Body of pancreas (tissue), 4 donors: ENCODE results near the gene ATE1. TPM values are rescaled to one million over a fixed set of nuclear protein-coding genes. Genes with fewer than 3 reads are reported as not detected.

ENCODE experiments used
- ATAC-seq: fragments of 150-250 bp; one replicate; pipeline ENCODE4 v1.9.1; 2016
- DNase-seq, 4 donors: peaks; one replicate each; pipeline ENCODE4 v3.0.0-alpha.2; 2019
- H3K27ac ChIP-seq, 4 donors: fragments of 200-600 bp; sonication (generic); 1 replicate in 3 of 4; 2 replicates in 1 of 4; pipeline versions ENCODE4 v1.5.1 to v1.6.1; 2016 to 2019; ENCODE audit warnings: mild to moderate bottlenecking in 1 of 4, mixed read lengths in 1 of 4, moderate library complexity in 1 of 4
- H3K27me3 ChIP-seq, 2 donors: fragments of 200-600 bp; sonication (generic); one replicate each; pipeline ENCODE4 v1.6.0; 2016; ENCODE audit warnings: mild to moderate bottlenecking in 1 of 2
- H3K36me3 ChIP-seq, 2 donors: fragments of 200-600 bp; sonication (generic); replicated peaks in 1 of 2; 2 replicates each; pipeline ENCODE4 v1.5.1; 2016; ENCODE audit warnings: low read depth in 2 of 2; ENCODE audit not compliant: insufficient read depth in 1 of 2
- H3K4me1 ChIP-seq: fragments of 200-600 bp; sonication (generic); one replicate; pipeline ENCODE4 v1.6.0; 2016
- H3K4me3 ChIP-seq, 2 donors: fragments of 200-600 bp; sonication (generic); 1 replicate in 1 of 2; 2 replicates in 1 of 2; pipeline ENCODE4 v1.5.1; 2016 to 2019
- H3K9me3 ChIP-seq, 3 donors: fragments of 200-600 bp; sonication (generic); 1 replicate in 2 of 3; 2 replicates in 1 of 3; pipeline ENCODE4 v1.5.1; 2016
- CTCF ChIP-seq, 7 experiments: fragments of 450-650 bp in 4 of 7; fragments of 200-600 bp in 3 of 7; sonication (generic) in 3 of 7; IDR thresholded peaks; one replicate each; pipeline ENCODE4 v1.5.1; 2016 to 2019; ENCODE audit warnings: antibody characterized with exemption in 7 of 7
- POLR2A ChIP-seq, 3 donors: fragments of 450-650 bp; IDR thresholded peaks; one replicate each; pipeline ENCODE4 v1.6.1; 2016; ENCODE audit warnings: antibody characterized with exemption in 3 of 3, mild to moderate bottlenecking in 2 of 3
- WGBS, 2 donors: methylation state at CpG; one replicate each; pipeline ENCODE4 v1.1.5; 2017; 5-methylcytosine and 5-hydroxymethylcytosine counted together
- intact Hi-C: fragments of 100-400 bp; cut with DNase I; formaldehyde crosslinking; loops from one replicate; pipeline ENCODE4 v1.15.1; 2023
- total RNA-seq, 2 donors: library from RNA; depleted of rRNA; stranded (reverse); fragments of >200 nt; gene quantifications; one replicate each; pipeline ENCODE4 v1.1.0, GENCODE V29; 2016

The ATE1 gene
- total RNA-seq, 2 donors from 2014 or later = 15.0 to 19.8 TPM

GRCh38 chr10:121732172-121732571 is 195.7 kb downstream of the ATE1 start:
- Histone ChIP-seq H3K4me1 (peaks cover 4% of the 10 kb centered on the region), H3K9me3 (no peaks in the 10 kb centered on the region), H3K27ac (no peak overlapping the region), H3K36me3 (no peaks in the 10 kb centered on the region), H3K27me3 (no peaks in the 10 kb centered on the region), H3K4me3 (no peak overlapping the region)
- 57 to 66% methylated on average over 3 of the region's 3 CpGs for WGBS, 2 donors
- TF ChIP-seq CTCF (IDR thresholded peaks at IDR 0.05) (no peak), POLR2A (IDR thresholded peaks at IDR 0.05) (no peak)
- intact Hi-C loops = loop anchor here (5.0 kb wide), 1 partner anchor 790 kb away; no protein-coding TSS in a partner anchor
- ATAC-seq (no peak), DNase-seq (no peak)

GRCh38 chr10:121724282-121724681 is 203.5 kb downstream of the ATE1 start:
- Histone ChIP-seq H3K9me3 (no peaks in the 10 kb centered on the region), H3K36me3 (no peaks in the 10 kb centered on the region), H3K27ac (no peak overlapping the region), H3K4me1 (no peaks in the 10 kb centered on the region), H3K4me3 (no peak overlapping the region), H3K27me3 (no peaks in the 10 kb centered on the region)
- no peak for ATAC-seq
- intact Hi-C loops = no loop called here
- TF ChIP-seq CTCF (IDR thresholded peaks at IDR 0.05) (no peak), POLR2A (IDR thresholded peaks at IDR 0.05) (no peak)
- DNase-seq = no peak

- Histone ChIP-seq H3K36me3 (no peaks in the 10 kb centered on the region), H3K27me3 (no peaks in the 10 kb centered on the region), H3K9me3 (no peaks in the 10 kb centered on the region), H3K4me1 (no peaks in the 10 kb centered on the region), H3K27ac (no peak overlapping the region), H3K4me3 (no peak overlapping the region)
- TF ChIP-seq CTCF (IDR thresholded peaks at IDR 0.05) = no peak
- TF ChIP-seq POLR2A (IDR thresholded peaks at IDR 0.05) = no peak
- 68 to 74% methylated on average over 3 of the region's 3 CpGs for WGBS, 2 donors
- intact Hi-C loops = no loop called here
- no peak for ATAC-seq
- no peak for DNase-seq
Observed at GRCh38 chr10:121722665-121723064, 205.2 kb downstream of the ATE1 start.

- TF ChIP-seq POLR2A (IDR thresholded peaks at IDR 0.05) = no peak
- no peak for TF ChIP-seq CTCF (IDR thresholded peaks at IDR 0.05)
- ATAC-seq (no peak), DNase-seq (no peak)
- Histone ChIP-seq H3K4me1 (no peaks in the 10 kb centered on the region), H3K27ac (no peak overlapping the region), H3K9me3 (no peaks in the 10 kb centered on the region), H3K4me3 (no peak overlapping the region), H3K27me3 (no peaks in the 10 kb centered on the region), H3K36me3 (no peaks in the 10 kb centered on the region)
- 82 to 85% methylated on average over 4 of the region's 4 CpGs for WGBS, 2 donors
- intact Hi-C loops = no loop called here
Observed at GRCh38 chr10:121721257-121721656, 206.6 kb downstream of the ATE1 start.

GRCh38 chr10:121715969-121716368 is 211.9 kb downstream of the ATE1 start:
- ATAC-seq (no peak), DNase-seq (no peak)
- H3K4me3 ChIP-seq = no peak overlapping the region
- H3K27ac ChIP-seq = no peak overlapping the region
- no peak for TF ChIP-seq CTCF (IDR thresholded peaks at IDR 0.05)
- TF ChIP-seq POLR2A (IDR thresholded peaks at IDR 0.05) = no peak
- no peaks in the 10 kb centered on the region for H3K9me3 ChIP-seq
- no peaks in the 10 kb centered on the region for H3K4me1 ChIP-seq
- no peaks in the 10 kb centered on the region for H3K27me3 ChIP-seq
- intact Hi-C loops = no loop called here
- 52 to 53% methylated on average over 1 of the region's 1 CpG for WGBS, 2 donors
- no peaks in the 10 kb centered on the region for H3K36me3 ChIP-seq
